GM21786 (cell line): ENCODE data around the gene PGM1.

ENCODE experiments used
- ATAC-seq: cut with Tn5 transposase; IDR thresholded peaks from one replicate; pipeline ENCODE4 v1.9.1; 2021; ENCODE audit not compliant: unreplicated experiment

Gene PGM1

GRCh38 chr1:63663873-63664272 lies 70.7 kb downstream of the PGM1 start:
- ATAC-seq: no peak

- no peak for ATAC-seq
Measured at GRCh38 chr1:63664742-63665141, 71.5 kb downstream of the PGM1 start.

GRCh38 chr1:63665410-63665809 lies 72.2 kb downstream of the PGM1 start:
- no peak for ATAC-seq

GRCh38 chr1:63665824-63666223 lies 72.6 kb downstream of the PGM1 start:
- ATAC-seq: no peak

GRCh38 chr1:63668298-63668697 lies 75.1 kb downstream of the PGM1 start:
- ATAC-seq: no peak

GRCh38 chr1:63669151-63669961 lies 76.1 kb downstream of the PGM1 start:
- no peak for ATAC-seq

- no peak for ATAC-seq
Measured at GRCh38 chr1:63670164-63670563, 77.0 kb downstream of the PGM1 start.

GRCh38 chr1:63671514-63671913 lies 78.3 kb downstream of the PGM1 start:
- ATAC-seq: no peak

GRCh38 chr1:63674238-63674864 lies 81.1 kb downstream of the PGM1 start:
- peak; percentile 87 for ATAC-seq

GRCh38 chr1:63674865-63675419 lies 81.7 kb downstream of the PGM1 start:
- ATAC-seq: no peak

- ATAC-seq: no peak
Measured at GRCh38 chr1:63675420-63675931, 82.3 kb downstream of the PGM1 start.

- no peak for ATAC-seq
Measured at GRCh38 chr1:63677497-63677896, 84.3 kb downstream of the PGM1 start.

GRCh38 chr1:63678200-63678599 lies 85.0 kb downstream of the PGM1 start:
- no peak for ATAC-seq

- no peak for ATAC-seq
Measured at GRCh38 chr1:63679076-63679475, 85.9 kb downstream of the PGM1 start.

- no peak for ATAC-seq
Measured at GRCh38 chr1:63679589-63679988, 86.4 kb downstream of the PGM1 start.

- no peak for ATAC-seq
Measured at GRCh38 chr1:63682936-63683335, 89.7 kb downstream of the PGM1 start.

- ATAC-seq: no peak
Measured at GRCh38 chr1:63683759-63684158, 90.5 kb downstream of the PGM1 start.

- ATAC-seq: no peak
Measured at GRCh38 chr1:63686696-63687095, 93.5 kb downstream of the PGM1 start.

- ATAC-seq: no peak
Measured at GRCh38 chr1:63688302-63688890, 95.2 kb downstream of the PGM1 start.

- ATAC-seq: no peak
Measured at GRCh38 chr1:63690966-63691700, 97.9 kb downstream of the PGM1 start.
